Measurements from ENCODE around the gene STAT5A. TPM values are rescaled to one million over a fixed set of nuclear protein-coding genes. Genes with fewer than 3 reads are reported as not detected.
"Not testable (repeated sequence)": the region's sequence is repeated elsewhere in the genome, so short reads cannot be mapped to it uniquely, and the experiment has no call there.

Gene STAT5A
- total RNA-seq, 6 experiments from 2014 or later: 4.8 to 11.5 (median 7.7) TPM

DNA sequence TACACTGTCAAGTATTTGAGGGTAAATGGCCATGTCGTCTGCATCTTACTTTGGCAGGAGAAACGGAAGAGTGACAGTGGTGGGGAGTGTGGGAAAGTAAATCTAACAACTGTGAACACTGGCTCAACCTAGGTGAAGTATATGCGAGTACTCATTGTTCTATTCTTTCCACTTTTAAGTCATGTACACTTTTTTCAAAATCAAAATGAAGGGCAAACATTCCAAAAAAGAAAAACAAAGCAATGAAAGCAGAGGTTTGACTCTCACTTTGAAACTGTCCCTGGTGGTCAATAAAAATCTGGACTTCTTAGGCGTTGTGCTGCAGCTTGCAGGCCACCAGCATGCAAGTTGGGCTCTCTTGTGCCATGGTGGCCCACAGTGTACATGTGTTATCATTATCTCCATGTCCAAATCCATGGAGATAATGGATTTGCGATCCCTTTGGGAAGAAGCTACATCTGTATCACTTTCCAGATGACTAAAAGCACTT, 44.8 kb upstream of the STAT5A start:
- DNase-seq (no peak), ATAC-seq (no peak)
- H3K36me3 ChIP-seq: no peaks in the 10 kb centered on the region
- no peaks in the 10 kb centered on the region for H3K9me3 ChIP-seq
- intact Hi-C loops (cut with DNase I): no loop called here
- H3K4me3 ChIP-seq: no peak overlapping the region
- H3K27ac ChIP-seq: no peak overlapping the region
- WGBS (ENCODE audit: insufficient coverage, low coverage, low lambda C conversion rate, missing lambda C conversion rate): 59% methylated on average over 5 of the region's 5 CpGs
- no peaks in the 10 kb centered on the region for H3K27me3 ChIP-seq
- peaks cover 0 to 53% (median 12%) of the 10 kb centered on the region in 4 donors for H3K4me1 ChIP-seq
- no peak for TF ChIP-seq POLR2A (IDR thresholded peaks at IDR 0.05)
- TF ChIP-seq, protein P1, sequence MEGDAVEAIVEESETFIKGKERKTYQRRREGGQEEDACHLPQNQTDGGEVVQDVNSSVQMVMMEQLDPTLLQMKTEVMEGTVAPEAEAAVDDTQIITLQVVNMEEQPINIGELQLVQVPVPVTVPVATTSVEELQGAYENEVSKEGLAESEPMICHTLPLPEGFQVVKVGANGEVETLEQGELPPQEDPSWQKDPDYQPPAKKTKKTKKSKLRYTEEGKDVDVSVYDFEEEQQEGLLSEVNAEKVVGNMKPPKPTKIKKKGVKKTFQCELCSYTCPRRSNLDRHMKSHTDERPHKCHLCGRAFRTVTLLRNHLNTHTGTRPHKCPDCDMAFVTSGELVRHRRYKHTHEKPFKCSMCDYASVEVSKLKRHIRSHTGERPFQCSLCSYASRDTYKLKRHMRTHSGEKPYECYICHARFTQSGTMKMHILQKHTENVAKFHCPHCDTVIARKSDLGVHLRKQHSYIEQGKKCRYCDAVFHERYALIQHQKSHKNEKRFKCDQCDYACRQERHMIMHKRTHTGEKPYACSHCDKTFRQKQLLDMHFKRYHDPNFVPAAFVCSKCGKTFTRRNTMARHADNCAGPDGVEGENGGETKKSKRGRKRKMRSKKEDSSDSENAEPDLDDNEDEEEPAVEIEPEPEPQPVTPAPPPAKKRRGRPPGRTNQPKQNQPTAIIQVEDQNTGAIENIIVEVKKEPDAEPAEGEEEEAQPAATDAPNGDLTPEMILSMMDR (IDR thresholded peaks at IDR 0.05): no peak

DNA sequence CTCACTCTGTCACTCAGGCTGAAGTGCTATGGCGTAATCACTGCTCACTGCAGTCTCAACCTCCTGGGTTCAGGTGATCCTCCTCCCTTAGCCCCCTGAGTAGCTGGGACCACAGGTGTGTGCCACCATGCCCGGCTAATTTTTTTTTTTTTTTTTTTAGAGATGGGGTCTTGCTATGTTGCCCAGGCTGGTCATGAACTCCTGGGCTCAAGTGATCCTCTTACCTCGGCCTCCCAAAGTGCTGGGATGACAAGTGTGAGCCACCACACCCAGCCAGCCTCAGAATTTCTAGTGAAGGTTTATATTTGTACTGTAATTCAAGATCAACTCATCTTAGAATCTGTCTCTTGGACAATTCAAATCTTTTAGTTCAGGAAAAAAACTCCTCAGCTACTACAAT, 44.2 kb upstream of the STAT5A start:
- H3K27ac ChIP-seq; ATAC-seq; H3K36me3 ChIP-seq; H3K9me3 ChIP-seq; H3K4me3 ChIP-seq; H3K27me3 ChIP-seq; DNase-seq; intact Hi-C loops (cut with DNase I): not testable (repeated sequence)
- H3K4me1 ChIP-seq: peaks cover 0 to 56% (median 13%) of the 10 kb centered on the region in 4 donors
- WGBS (ENCODE audit: insufficient coverage, low coverage, low lambda C conversion rate, missing lambda C conversion rate): 94% methylated on average over 2 of the region's 3 CpGs

DNA sequence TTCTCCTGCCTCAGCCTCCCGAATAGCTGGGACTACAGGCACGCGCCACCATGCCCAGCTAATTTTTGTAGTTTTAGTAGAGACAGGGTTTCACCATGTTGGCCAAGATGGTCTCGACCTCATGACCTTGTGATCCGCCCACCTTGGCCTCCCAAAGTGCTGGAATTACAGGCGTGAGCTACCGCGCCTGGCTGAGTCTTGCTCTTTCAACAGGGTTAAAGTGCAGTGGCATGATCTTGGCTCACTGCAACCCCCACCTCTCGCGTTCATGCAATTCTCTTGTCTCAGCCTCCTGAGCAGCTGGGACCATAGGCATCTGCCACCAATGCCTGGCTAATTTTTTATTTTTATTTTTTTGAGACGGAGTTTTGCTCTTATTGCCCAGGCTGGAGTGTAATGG, 43.1 kb upstream of the STAT5A start:
- intact Hi-C loops (cut with DNase I); H3K27ac ChIP-seq; H3K4me3 ChIP-seq; DNase-seq; H3K36me3 ChIP-seq; H3K9me3 ChIP-seq; H3K27me3 ChIP-seq: not testable (repeated sequence)
- H3K4me1 ChIP-seq: peaks cover 0 to 54% (median 12%) of the 10 kb centered on the region in 4 donors
- peak in 2 of 4 donors; percentile 35 to 48 for ATAC-seq
- WGBS (ENCODE audit: insufficient coverage, low coverage, low lambda C conversion rate, missing lambda C conversion rate): 49% methylated on average over 11 of the region's 11 CpGs

DNA sequence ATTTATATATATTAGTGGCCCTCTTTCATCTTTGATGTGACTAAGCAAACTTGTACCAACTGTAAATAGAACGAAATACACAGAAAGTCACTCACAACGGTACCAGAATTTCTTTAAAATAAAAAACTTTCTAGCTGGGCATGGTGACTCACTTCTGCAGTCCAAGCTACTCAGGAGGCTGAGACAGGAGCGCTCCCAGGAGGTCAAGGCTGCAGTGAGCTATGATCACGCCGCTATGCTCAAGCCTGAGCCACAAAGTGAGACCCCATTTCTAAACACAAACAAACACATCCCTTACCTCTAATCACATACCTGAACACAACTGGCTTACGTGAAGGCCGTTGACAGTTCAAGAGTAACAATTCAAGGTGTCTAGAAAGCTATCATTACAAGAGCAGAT, 41.8 kb upstream of the STAT5A start:
- Histone ChIP-seq H3K27me3 (no peaks in the 10 kb centered on the region), H3K9me3 (no peaks in the 10 kb centered on the region), H3K4me1 (peaks cover 0 to 48% (median 11%) of the 10 kb centered on the region in 4 donors), H3K27ac (peak overlapping the region in 2 of 3 donors; percentile 31 to 93), H3K36me3 (no peaks in the 10 kb centered on the region), H3K4me3 (no peak overlapping the region)
- ATAC-seq: peak in 2 of 4 donors; percentile 14 to 26
- 60% methylated on average over 5 of the region's 7 CpGs for WGBS (ENCODE audit: insufficient coverage, low coverage, low lambda C conversion rate, missing lambda C conversion rate)
- no peak for TF ChIP-seq POLR2A (IDR thresholded peaks at IDR 0.05)
- TF ChIP-seq, protein P1 (IDR thresholded peaks at IDR 0.05): no peak
- intact Hi-C loops (cut with DNase I): no loop called here
- DNase-seq: no peak

DNA sequence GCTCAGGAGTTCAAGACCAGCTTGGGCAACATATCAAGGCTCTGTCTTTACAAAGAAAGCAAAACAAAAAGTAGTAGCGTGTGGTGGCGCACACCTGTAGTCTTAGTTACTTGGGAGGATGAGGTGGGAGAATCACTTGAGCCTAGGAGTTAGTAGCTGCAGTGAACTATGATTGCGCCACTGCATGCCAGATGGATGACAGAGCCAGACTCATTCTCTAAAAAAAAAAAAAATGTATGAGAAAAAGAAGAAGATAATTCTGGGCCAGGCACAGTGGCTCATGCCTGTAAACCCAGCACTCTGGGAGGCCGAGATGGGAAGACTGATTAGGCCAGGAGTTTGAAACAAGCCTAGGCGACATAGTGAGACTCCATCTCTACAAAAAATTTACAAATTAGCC, 40.6 kb upstream of the STAT5A start:
- H3K4me1 ChIP-seq: peaks cover 0 to 49% (median 11%) of the 10 kb centered on the region in 4 donors
- intact Hi-C loops (cut with DNase I): no loop called here

DNA sequence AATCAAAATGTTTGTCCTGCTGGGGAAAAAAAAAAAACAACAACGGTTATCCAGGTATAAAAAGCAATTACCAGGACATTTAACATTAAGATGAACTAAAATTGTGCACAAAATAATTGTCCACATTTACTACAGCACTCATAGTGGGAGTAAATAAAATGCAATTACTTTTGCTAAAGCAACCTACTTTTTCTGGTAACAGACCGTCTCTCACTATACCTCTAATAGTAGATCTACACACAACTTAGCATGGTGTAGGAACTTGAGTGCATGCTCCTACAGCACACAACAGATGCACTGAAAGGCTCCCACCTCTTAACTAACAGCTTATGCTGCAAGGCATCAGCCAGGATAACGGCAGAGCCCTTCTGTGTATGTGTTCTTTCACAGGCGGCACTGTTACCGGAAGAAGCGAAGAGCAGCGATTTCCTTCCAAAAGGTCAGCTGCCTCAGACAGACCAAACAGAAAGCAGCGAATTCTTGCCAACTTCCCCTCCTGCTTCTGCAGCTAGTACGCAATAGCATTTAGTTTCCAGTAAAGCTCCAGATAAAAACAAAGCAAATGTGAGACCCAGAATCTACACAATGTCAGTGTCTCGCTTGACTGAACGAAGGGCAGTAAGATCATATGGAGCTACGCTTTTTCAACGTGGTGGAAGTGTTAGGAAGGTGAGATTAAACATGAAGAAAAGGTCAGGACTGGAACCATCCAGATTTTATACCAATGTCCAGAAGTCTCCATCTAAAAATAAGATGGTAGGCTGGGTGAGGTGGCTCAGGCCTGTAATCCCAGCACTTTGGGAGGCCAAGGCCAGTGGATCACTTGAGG, 39.7 kb upstream of the STAT5A start:
- DNase-seq (peak; percentile 72 to 89 (median 82)), ATAC-seq (peak; percentile 90 to 97 (median 96))
- WGBS (ENCODE audit: insufficient coverage, low coverage, low lambda C conversion rate, missing lambda C conversion rate): 2% methylated on average over 13 of the region's 13 CpGs
- Histone ChIP-seq H3K36me3 (no peaks in the 10 kb centered on the region), H3K9me3 (no peaks in the 10 kb centered on the region), H3K27ac (peak overlapping the region; percentile 86 to 93 (median 88)), H3K4me1 (peaks cover 0 to 49% (median 11%) of the 10 kb centered on the region in 4 donors), H3K4me3 (peak overlapping the region; percentile 28 to 34 (median 34)), H3K27me3 (no peaks in the 10 kb centered on the region)
- TF ChIP-seq, protein P1 (IDR thresholded peaks at IDR 0.05): peak in 1 of 4 donors; percentile 9
- TF ChIP-seq POLR2A (IDR thresholded peaks at IDR 0.05): peak; percentile 84
- intact Hi-C loops (cut with DNase I): no loop called here

More for the DNA sequence above, 40.6 kb upstream of the STAT5A start:
- no peak overlapping the region for H3K4me3 ChIP-seq
- WGBS (ENCODE audit: insufficient coverage, low coverage, low lambda C conversion rate, missing lambda C conversion rate): 88% methylated on average over 5 of the region's 5 CpGs
- DNase-seq: no peak
- no peaks in the 10 kb centered on the region for H3K9me3 ChIP-seq
- no peaks in the 10 kb centered on the region for H3K27me3 ChIP-seq
- no peaks in the 10 kb centered on the region for H3K36me3 ChIP-seq
- ATAC-seq: no peak
- H3K27ac ChIP-seq: peak overlapping the region; percentile 86 to 93 (median 88)
- no peak for TF ChIP-seq POLR2A (IDR thresholded peaks at IDR 0.05)
